Lower leg skin (tissue), 3 donors: ENCODE results near the gene MIPOL1.

Source experiments
- POLR2A ChIP-seq, 2 donors: fragments of 450-650 bp; IDR thresholded peaks; one replicate each; pipeline ENCODE4 v1.6.1; 2016 to 2017; ENCODE audit warnings: antibody characterized with exemption in 2 of 2, mild to moderate bottlenecking in 1 of 2, moderate library complexity in 1 of 2
- TF ChIP-seq, protein P1 (sequence below), 3 donors: fragments of 450-650 bp; IDR thresholded peaks; one replicate each; pipeline ENCODE4 v1.5.1; 2016; ENCODE audit warnings: antibody characterized with exemption in 3 of 3, mild to moderate bottlenecking in 3 of 3, moderate library complexity in 2 of 3

DNA sequence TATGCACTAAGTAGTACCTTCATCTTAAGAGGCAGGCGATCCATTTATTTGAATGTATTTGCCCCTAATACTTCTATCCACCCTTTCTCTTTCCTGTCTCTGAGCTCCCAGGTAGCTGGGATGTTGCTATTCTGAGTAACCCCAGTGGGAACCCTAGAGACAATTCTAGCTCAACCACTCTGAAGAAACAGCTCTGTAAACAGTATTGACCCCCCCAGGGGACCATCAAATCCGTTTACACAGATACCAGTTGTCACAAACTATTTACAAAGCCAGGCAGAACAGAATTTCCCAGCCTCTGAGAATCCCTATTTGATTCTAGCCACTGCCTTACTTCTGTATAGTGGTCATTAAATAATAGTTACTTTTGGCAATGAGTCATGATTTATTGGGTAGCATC is 64.9 kb downstream of the MIPOL1 start:
- TF ChIP-seq POLR2A (IDR thresholded peaks at IDR 0.05) = no peak
- TF ChIP-seq, protein P1, sequence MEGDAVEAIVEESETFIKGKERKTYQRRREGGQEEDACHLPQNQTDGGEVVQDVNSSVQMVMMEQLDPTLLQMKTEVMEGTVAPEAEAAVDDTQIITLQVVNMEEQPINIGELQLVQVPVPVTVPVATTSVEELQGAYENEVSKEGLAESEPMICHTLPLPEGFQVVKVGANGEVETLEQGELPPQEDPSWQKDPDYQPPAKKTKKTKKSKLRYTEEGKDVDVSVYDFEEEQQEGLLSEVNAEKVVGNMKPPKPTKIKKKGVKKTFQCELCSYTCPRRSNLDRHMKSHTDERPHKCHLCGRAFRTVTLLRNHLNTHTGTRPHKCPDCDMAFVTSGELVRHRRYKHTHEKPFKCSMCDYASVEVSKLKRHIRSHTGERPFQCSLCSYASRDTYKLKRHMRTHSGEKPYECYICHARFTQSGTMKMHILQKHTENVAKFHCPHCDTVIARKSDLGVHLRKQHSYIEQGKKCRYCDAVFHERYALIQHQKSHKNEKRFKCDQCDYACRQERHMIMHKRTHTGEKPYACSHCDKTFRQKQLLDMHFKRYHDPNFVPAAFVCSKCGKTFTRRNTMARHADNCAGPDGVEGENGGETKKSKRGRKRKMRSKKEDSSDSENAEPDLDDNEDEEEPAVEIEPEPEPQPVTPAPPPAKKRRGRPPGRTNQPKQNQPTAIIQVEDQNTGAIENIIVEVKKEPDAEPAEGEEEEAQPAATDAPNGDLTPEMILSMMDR (IDR thresholded peaks at IDR 0.05) = no peak
